Panc1 (cell line): ENCODE data around the gene GTF2H3. TPM values are rescaled to one million over a fixed set of nuclear protein-coding genes. Genes with fewer than 3 reads are reported as not detected.

Source experiments
- ATAC-seq: fragments of 200-7000 bp; cut with Tn5 transposase; 2 replicates; pipeline ENCODE4 v1.9.1; 2020; ENCODE audit warnings: mild to moderate bottlenecking, moderate library complexity
- BruUV-seq: library from RNA; stranded (reverse); fragments of 400-500 nt; replicated peaks from 2 replicates; lab custom pipeline; 2021; lab: Mats Ljungman, UMichigan
- CTCF ChIA-PET: fragments of 300-600 bp; sonication (Branson Sonifier 250); formaldehyde crosslinking; loops from one replicate; lab custom pipeline; 2022; ENCODE audit warnings: antibody characterized with exemption; lab: Charles Lee
- POLR2A ChIA-PET: fragments of 300-600 bp; sonication (Branson Sonifier 250); formaldehyde crosslinking; loops from one replicate; lab custom pipeline; 2022; ENCODE audit warnings: antibody characterized with exemption; lab: Charles Lee
- DNase-seq: peaks from one replicate; pipeline ENCODE4 v3.0.0-alpha.2; 2010; ENCODE audit warnings: low read depth, low spot score
- H3K27ac ChIP-seq: 2 replicates; pipeline ENCODE4 v1.5.1; 2011; ENCODE audit warnings: mild to moderate bottlenecking, low read length, inconsistent platforms
- H3K27me3 ChIP-seq: fragments of 200-500 bp; sonication (Bioruptor generic); 2 replicates; pipeline ENCODE4 v1.6.0; 2014; ENCODE audit warnings: low read length, inconsistent platforms; ENCODE audit not compliant: control insufficient read depth, insufficient read depth
- H3K36me3 ChIP-seq: fragments of 200-500 bp; sonication (Bioruptor generic); 2 replicates; pipeline ENCODE4 v1.5.1; 2014; ENCODE audit warnings: inconsistent platforms, mild to moderate bottlenecking, low read length, moderate library complexity; ENCODE audit not compliant: control insufficient read depth, insufficient read depth
- H3K4me1 ChIP-seq: 2 replicates; pipeline ENCODE4 v1.5.1; 2011; ENCODE audit warnings: inconsistent platforms, mild to moderate bottlenecking, low read length, moderate library complexity; ENCODE audit not compliant: control insufficient read depth, insufficient read depth
- H3K4me3 ChIP-seq, 2 experiments: 2 replicates each; pipeline ENCODE4 v1.5.1; 2011 to 2012; ENCODE audit warnings: low read depth in 2 of 2, low read length in 2 of 2, mild to moderate bottlenecking in 2 of 2, inconsistent platforms in 1 of 2, moderate library complexity in 1 of 2
- H3K9me3 ChIP-seq: fragments of 200-500 bp; sonication (Bioruptor generic); 2 replicates; pipeline ENCODE4 v1.5.1; 2014; ENCODE audit warnings: low read depth, mild to moderate bottlenecking, inconsistent platforms, low read length, moderate library complexity; ENCODE audit not compliant: control insufficient read depth, insufficient read depth
- CTCF ChIP-seq: fragments of 450-650 bp; IDR thresholded peaks from 2 replicates; pipeline ENCODE4 v1.5.1; 2017; ENCODE audit warnings: mild to moderate bottlenecking
- POLR2AphosphoS5 ChIP-seq: IDR thresholded peaks from 2 replicates; pipeline ENCODE4 v1.6.1; 2012; ENCODE audit warnings: mild to moderate bottlenecking, low read depth, low read length, moderate library complexity
- SIN3A ChIP-seq: IDR thresholded peaks from 2 replicates; pipeline ENCODE4 v1.6.1; 2012; ENCODE audit warnings: low read depth, mild to moderate bottlenecking, low read length, moderate library complexity, borderline replicate concordance; ENCODE audit not compliant: insufficient read depth
- TCF7L2 ChIP-seq: IDR thresholded peaks from 2 replicates; pipeline ENCODE4 v1.6.1; 2011; ENCODE audit warnings: mild to moderate bottlenecking, low read depth, low read length, inconsistent platforms
- in situ Hi-C: cut with HindIII; loops from 2 replicates; pipeline ENCODE4 v1.10.0; 2016; ENCODE audit warnings: low sequenced_read_pairs, low pct_unique_long_range_greater_than_20kb
- intact Hi-C: fragments of 100-400 bp; cut with micrococcal nuclease; formaldehyde crosslinking; loops from one replicate; pipeline ENCODE4 v1.10.0; 2022; ENCODE audit not compliant: unreplicated experiment
- total RNA-seq: library from RNA; stranded (reverse); gene quantifications from one replicate; pipeline ENCODE4 v1.2.1, GENCODE V29; 2021; ENCODE audit not compliant: unreplicated experiment
- TF ChIP-seq, protein P1 (sequence below), 2 experiments: IDR thresholded peaks; 2 replicates each; pipeline ENCODE4 v1.6.1; 2011 to 2012; ENCODE audit warnings: low read depth in 2 of 2, control low read depth in 1 of 2, low read length in 1 of 2, mild to moderate bottlenecking in 1 of 2, moderate library complexity in 1 of 2; ENCODE audit not compliant: insufficient read depth in 1 of 2

GTF2H3 gene
- total RNA-seq, 1 experiment from 2014 or later: 40.7 TPM

- DNase-seq: no peak
- CTCF ChIA-PET: interaction anchor here (0.6 kb wide), 1 partner anchor 10 kb away, joined by 5 read pairs; no protein-coding TSS in a partner anchor
These were observed 25.4 kb upstream of the GTF2H3 start for GRCh38 chr12:123608182-123608581.

GRCh38 chr12:123614110-123614509, 19.5 kb upstream of the GTF2H3 start:
- Histone ChIP-seq H3K9me3 (no peaks in the 10 kb centered on the region), H3K36me3 (peaks cover 45% of the 10 kb centered on the region), H3K27ac (no peak overlapping the region), H3K4me1 (no peaks in the 10 kb centered on the region), H3K27me3 (no peaks in the 10 kb centered on the region), H3K4me3 (no peak overlapping the region)
- ChIA-PET POLR2A (no interaction called here), CTCF (no interaction called here)
- in situ Hi-C loops: no loop called here
- intact Hi-C loops: no loop called here
- no TSS peak for BruUV-seq
- TF ChIP-seq POLR2AphosphoS5 (no peak), CTCF (no peak), TCF7L2 (no peak), SIN3A (no peak)
- TF ChIP-seq, protein P1, sequence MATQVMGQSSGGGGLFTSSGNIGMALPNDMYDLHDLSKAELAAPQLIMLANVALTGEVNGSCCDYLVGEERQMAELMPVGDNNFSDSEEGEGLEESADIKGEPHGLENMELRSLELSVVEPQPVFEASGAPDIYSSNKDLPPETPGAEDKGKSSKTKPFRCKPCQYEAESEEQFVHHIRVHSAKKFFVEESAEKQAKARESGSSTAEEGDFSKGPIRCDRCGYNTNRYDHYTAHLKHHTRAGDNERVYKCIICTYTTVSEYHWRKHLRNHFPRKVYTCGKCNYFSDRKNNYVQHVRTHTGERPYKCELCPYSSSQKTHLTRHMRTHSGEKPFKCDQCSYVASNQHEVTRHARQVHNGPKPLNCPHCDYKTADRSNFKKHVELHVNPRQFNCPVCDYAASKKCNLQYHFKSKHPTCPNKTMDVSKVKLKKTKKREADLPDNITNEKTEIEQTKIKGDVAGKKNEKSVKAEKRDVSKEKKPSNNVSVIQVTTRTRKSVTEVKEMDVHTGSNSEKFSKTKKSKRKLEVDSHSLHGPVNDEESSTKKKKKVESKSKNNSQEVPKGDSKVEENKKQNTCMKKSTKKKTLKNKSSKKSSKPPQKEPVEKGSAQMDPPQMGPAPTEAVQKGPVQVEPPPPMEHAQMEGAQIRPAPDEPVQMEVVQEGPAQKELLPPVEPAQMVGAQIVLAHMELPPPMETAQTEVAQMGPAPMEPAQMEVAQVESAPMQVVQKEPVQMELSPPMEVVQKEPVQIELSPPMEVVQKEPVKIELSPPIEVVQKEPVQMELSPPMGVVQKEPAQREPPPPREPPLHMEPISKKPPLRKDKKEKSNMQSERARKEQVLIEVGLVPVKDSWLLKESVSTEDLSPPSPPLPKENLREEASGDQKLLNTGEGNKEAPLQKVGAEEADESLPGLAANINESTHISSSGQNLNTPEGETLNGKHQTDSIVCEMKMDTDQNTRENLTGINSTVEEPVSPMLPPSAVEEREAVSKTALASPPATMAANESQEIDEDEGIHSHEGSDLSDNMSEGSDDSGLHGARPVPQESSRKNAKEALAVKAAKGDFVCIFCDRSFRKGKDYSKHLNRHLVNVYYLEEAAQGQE (IDR thresholded peaks at IDR 0.05; ENCODE audit: insufficient read depth in 1 of 2, low read depth in 2 of 2, low read length in 1 of 2): no peak
- ATAC-seq (no peak), DNase-seq (no peak)

More at GRCh38 chr12:123608182-123608581, 25.4 kb upstream of the GTF2H3 start:
- H3K27me3 ChIP-seq: no peaks in the 10 kb centered on the region
- in situ Hi-C loops (no loop called here), intact Hi-C loops (no loop called here)
- no peaks in the 10 kb centered on the region for H3K9me3 ChIP-seq
- no TSS peak for BruUV-seq
- no peak for TF ChIP-seq TCF7L2
- no peak for TF ChIP-seq POLR2AphosphoS5
- no peak for TF ChIP-seq CTCF
- TF ChIP-seq, protein P1 (IDR thresholded peaks at IDR 0.05; ENCODE audit: insufficient read depth in 1 of 2, low read depth in 2 of 2, low read length in 1 of 2): no peak
- no peak for TF ChIP-seq SIN3A
- POLR2A ChIA-PET: interaction anchor here (0.6 kb wide), 1 partner anchor 36 kb away, joined by 4 read pairs; no protein-coding TSS in a partner anchor
- H3K4me1 ChIP-seq: 0 out of 2 replicates have a peak, but pooled peaks cover 1% of the 10 kb centered on the region
- H3K36me3 ChIP-seq: peaks cover 37% of the 10 kb centered on the region
- H3K27ac ChIP-seq: no peak overlapping the region
- no peak overlapping the region for H3K4me3 ChIP-seq
- no peak for ATAC-seq
